ENCODE results near the gene MSX1.

- TF ChIP-seq CTCF (IDR thresholded peaks at IDR 0.05; ENCODE audit: poor library complexity, severe bottlenecking) (no peak), POLR2AphosphoS5 (IDR thresholded peaks at IDR 0.05) (no peak)
Observed at GRCh38 chr4:4861390-4862018, 2.0 kb downstream of the MSX1 start.
